ENCODE results near the gene PVR. TPM values are rescaled to one million over a fixed set of nuclear protein-coding genes. Genes with fewer than 3 reads are reported as not detected.

Gene PVR
- polyA plus RNA-seq, 1 of the 3 experiments (the other 2 are of a cell fraction) = 90.8 TPM

DNA sequence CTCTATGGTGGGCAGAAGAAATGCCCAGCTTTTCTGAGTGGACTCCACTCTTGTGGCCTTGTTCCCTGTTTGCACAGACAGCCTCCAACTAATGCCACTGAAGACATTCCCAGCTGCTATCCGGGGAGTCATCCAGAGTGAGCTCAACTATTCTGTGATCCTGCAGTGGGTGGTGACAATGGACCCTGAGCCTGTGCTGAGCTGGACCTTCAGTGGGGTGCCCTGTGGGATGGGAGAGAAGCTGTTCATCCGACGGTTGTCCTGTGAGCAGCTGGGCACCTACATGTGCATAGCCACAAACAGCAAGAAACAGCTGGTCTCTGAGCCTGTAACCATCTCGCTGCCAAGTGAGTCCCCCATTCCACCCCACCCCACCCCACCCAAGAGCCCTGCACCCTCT, 20.1 kb upstream of the PVR start:
- no peak for DNase-seq
- Histone ChIP-seq H2AFZ (ENCODE audit: low read depth) (no peak overlapping the region), H3F3A (replicated peaks; ENCODE audit: insufficient read depth) (peaks cover 20% of the 10 kb centered on the region), H3K36me3 (replicated peaks in 1 of 2; ENCODE audit: control insufficient read depth in 1 of 2, insufficient read depth in 2 of 2, low read length in 1 of 2) (no peaks in the 10 kb centered on the region), H3K9me3 (no peaks in the 10 kb centered on the region), H3K9me2 (no peaks in the 10 kb centered on the region), H3K27ac (ENCODE audit: low read depth in 2 of 2, low read length in 1 of 2) (no peak overlapping the region), H3K4me1 (ENCODE audit: control insufficient read depth in 1 of 2, insufficient read depth in 2 of 2, low read depth in 1 of 2, low read length in 1 of 2) (0 out of 4 replicates have a peak, but pooled peaks cover 0 to 11% of the 10 kb centered on the region in 2 experiments), H4K20me1 (ENCODE audit: insufficient read depth) (no peaks in the 10 kb centered on the region), H3K79me2 (ENCODE audit: insufficient read depth) (no peaks in the 10 kb centered on the region), H3K4me3 (ENCODE audit: low read depth in 2 of 2, low read length in 1 of 2) (no peak overlapping the region), H3K4me2 (no peak overlapping the region), H3K9ac (no peak overlapping the region), H3K27me3 (ENCODE audit: insufficient read depth) (no peaks in the 10 kb centered on the region)
- WGBS (ENCODE audit: low lambda C conversion rate) = 60% methylated on average over 3 of the region's 4 CpGs
- ChIA-PET POLR2A (no interaction called here), CTCF (interaction anchor here (1.3 to 1.5 kb wide), 2 partner anchors 14 to 53 kb away, joined by 3 to 5 read pairs; no protein-coding TSS in a partner anchor)
- TF ChIP-seq JUND (IDR thresholded peaks at IDR 0.05) (no peak), TEAD4 (IDR thresholded peaks at IDR 0.05; ENCODE audit: borderline replicate concordance, insufficient read depth) (no peak), CHD2 (IDR thresholded peaks at IDR 0.05; ENCODE audit: low read length, partially characterized antibody) (no peak), ELF1 (IDR thresholded peaks at IDR 0.05) (no peak)
- TF ChIP-seq, protein P1, sequence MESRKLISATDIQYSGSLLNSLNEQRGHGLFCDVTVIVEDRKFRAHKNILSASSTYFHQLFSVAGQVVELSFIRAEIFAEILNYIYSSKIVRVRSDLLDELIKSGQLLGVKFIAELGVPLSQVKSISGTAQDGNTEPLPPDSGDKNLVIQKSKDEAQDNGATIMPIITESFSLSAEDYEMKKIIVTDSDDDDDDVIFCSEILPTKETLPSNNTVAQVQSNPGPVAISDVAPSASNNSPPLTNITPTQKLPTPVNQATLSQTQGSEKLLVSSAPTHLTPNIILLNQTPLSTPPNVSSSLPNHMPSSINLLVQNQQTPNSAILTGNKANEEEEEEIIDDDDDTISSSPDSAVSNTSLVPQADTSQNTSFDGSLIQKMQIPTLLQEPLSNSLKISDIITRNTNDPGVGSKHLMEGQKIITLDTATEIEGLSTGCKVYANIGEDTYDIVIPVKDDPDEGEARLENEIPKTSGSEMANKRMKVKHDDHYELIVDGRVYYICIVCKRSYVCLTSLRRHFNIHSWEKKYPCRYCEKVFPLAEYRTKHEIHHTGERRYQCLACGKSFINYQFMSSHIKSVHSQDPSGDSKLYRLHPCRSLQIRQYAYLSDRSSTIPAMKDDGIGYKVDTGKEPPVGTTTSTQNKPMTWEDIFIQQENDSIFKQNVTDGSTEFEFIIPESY (IDR thresholded peaks at IDR 0.05; ENCODE audit: borderline replicate concordance, low read depth) = no peak

DNA sequence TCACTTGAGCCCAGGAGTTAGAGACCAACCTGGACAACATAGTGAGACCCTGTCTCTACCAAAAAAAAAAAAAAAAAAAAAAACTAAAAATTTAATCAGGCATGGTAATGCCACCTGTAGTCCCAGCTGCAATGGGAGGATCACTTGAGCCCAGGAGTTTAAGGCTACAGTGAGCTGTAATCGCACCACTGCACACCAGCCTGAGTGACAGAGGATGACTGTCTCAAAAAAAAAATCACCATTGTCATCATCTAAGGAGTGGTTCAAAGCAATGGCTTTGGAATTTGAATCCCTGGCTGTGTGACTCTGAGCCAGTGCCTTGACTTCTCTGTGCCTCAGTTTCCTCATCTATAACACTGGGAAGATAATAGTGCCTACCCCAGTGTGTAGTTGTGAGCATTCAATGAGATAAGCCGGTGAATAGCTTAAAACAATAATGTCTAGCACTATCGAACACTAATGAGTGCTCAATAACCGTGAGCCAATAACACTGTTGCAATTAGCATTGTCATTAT, 18.8 kb upstream of the PVR start:
- peak overlapping the region in 1 of 2 experiments; percentile 78; a peak in 2 of 4 replicates for H3K27ac ChIP-seq (ENCODE audit: low read depth in 2 of 2, low read length in 1 of 2)
- TF ChIP-seq, protein P2, sequence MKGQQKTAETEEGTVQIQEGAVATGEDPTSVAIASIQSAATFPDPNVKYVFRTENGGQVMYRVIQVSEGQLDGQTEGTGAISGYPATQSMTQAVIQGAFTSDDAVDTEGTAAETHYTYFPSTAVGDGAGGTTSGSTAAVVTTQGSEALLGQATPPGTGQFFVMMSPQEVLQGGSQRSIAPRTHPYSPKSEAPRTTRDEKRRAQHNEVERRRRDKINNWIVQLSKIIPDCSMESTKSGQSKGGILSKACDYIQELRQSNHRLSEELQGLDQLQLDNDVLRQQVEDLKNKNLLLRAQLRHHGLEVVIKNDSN (IDR thresholded peaks at IDR 0.05; ENCODE audit: borderline replicate concordance, low read depth) = no peak
- TF ChIP-seq NRF1 (IDR thresholded peaks at IDR 0.05; ENCODE audit: low read depth, low read length) (no peak), GATA2 (CRISPR knock-in tag; IDR thresholded peaks at IDR 0.05) (no peak), EZH2phosphoT487 (IDR thresholded peaks at IDR 0.05; ENCODE audit: borderline replicate concordance, low read depth) (no peak), RAD21 (IDR thresholded peaks at IDR 0.05; ENCODE audit: low read length) (no peak), FOXJ3 (CRISPR knock-in tag; IDR thresholded peaks at IDR 0.05) (no peak), TAF1 (IDR thresholded peaks at IDR 0.05; ENCODE audit: borderline replicate concordance, low read depth, low read length) (no peak), TCF12 (IDR thresholded peaks at IDR 0.05) (no peak), SMC3 (IDR thresholded peaks at IDR 0.05; ENCODE audit: low read depth, low read length) (no peak), RCOR1 (IDR thresholded peaks at IDR 0.05; ENCODE audit: low read length) (no peak), GABPA (IDR thresholded peaks at IDR 0.05; ENCODE audit: low read depth) (no peak)
- TF ChIP-seq, protein P3, sequence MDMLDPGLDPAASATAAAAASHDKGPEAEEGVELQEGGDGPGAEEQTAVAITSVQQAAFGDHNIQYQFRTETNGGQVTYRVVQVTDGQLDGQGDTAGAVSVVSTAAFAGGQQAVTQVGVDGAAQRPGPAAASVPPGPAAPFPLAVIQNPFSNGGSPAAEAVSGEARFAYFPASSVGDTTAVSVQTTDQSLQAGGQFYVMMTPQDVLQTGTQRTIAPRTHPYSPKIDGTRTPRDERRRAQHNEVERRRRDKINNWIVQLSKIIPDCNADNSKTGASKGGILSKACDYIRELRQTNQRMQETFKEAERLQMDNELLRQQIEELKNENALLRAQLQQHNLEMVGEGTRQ (IDR thresholded peaks at IDR 0.05; ENCODE audit: borderline replicate concordance, low read depth, low read length) = no peak
- TF ChIP-seq, protein P4, sequence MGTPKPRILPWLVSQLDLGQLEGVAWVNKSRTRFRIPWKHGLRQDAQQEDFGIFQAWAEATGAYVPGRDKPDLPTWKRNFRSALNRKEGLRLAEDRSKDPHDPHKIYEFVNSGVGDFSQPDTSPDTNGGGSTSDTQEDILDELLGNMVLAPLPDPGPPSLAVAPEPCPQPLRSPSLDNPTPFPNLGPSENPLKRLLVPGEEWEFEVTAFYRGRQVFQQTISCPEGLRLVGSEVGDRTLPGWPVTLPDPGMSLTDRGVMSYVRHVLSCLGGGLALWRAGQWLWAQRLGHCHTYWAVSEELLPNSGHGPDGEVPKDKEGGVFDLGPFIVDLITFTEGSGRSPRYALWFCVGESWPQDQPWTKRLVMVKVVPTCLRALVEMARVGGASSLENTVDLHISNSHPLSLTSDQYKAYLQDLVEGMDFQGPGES (IDR thresholded peaks at IDR 0.05; ENCODE audit: low read depth, low read length) = no peak
- TF ChIP-seq, protein P5, sequence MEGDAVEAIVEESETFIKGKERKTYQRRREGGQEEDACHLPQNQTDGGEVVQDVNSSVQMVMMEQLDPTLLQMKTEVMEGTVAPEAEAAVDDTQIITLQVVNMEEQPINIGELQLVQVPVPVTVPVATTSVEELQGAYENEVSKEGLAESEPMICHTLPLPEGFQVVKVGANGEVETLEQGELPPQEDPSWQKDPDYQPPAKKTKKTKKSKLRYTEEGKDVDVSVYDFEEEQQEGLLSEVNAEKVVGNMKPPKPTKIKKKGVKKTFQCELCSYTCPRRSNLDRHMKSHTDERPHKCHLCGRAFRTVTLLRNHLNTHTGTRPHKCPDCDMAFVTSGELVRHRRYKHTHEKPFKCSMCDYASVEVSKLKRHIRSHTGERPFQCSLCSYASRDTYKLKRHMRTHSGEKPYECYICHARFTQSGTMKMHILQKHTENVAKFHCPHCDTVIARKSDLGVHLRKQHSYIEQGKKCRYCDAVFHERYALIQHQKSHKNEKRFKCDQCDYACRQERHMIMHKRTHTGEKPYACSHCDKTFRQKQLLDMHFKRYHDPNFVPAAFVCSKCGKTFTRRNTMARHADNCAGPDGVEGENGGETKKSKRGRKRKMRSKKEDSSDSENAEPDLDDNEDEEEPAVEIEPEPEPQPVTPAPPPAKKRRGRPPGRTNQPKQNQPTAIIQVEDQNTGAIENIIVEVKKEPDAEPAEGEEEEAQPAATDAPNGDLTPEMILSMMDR (IDR thresholded peaks at IDR 0.05) = no peak
- no peaks in the 10 kb centered on the region for H4K20me1 ChIP-seq (ENCODE audit: insufficient read depth)
- no peaks in the 10 kb centered on the region for H3K27me3 ChIP-seq (ENCODE audit: insufficient read depth)
- no peak overlapping the region for H2AFZ ChIP-seq (ENCODE audit: low read depth)
- no peaks in the 10 kb centered on the region for H3K9me3 ChIP-seq
- H3K4me3 ChIP-seq (ENCODE audit: low read depth in 2 of 2, low read length in 1 of 2) = no peak overlapping the region
- 59% methylated on average over 4 of the region's 4 CpGs for WGBS (ENCODE audit: low lambda C conversion rate)
- no peaks in the 10 kb centered on the region for H3K9me2 ChIP-seq
- H3K4me2 ChIP-seq = no peak overlapping the region
- H3K79me2 ChIP-seq (ENCODE audit: insufficient read depth) = no peaks in the 10 kb centered on the region
- H3K36me3 ChIP-seq (replicated peaks in 1 of 2; ENCODE audit: control insufficient read depth in 1 of 2, insufficient read depth in 2 of 2, low read length in 1 of 2) = no peaks in the 10 kb centered on the region
- ChIA-PET POLR2A (no interaction called here), CTCF (interaction anchor here (1.4 to 2.1 kb wide), 2 partner anchors 54 to 147 kb away, joined by 5 read pairs; no protein-coding TSS in a partner anchor)
- H3K9ac ChIP-seq = no peak overlapping the region
- H3K4me1 ChIP-seq (ENCODE audit: control insufficient read depth in 1 of 2, insufficient read depth in 2 of 2, low read depth in 1 of 2, low read length in 1 of 2) = 0 out of 4 replicates have a peak, but pooled peaks cover 0 to 11% of the 10 kb centered on the region in 2 experiments
- no peak for DNase-seq
- peaks cover 13% of the 10 kb centered on the region for H3F3A ChIP-seq (replicated peaks; ENCODE audit: insufficient read depth)

Data from SK-N-SH (cell line).